Pulmonary artery endothelial cell (primary cell): Measurements from ENCODE around the gene CREB3L2. TPM values are rescaled to one million over a fixed set of nuclear protein-coding genes. Genes with fewer than 3 reads are reported as not detected.

Experiments
- DNase-seq: peaks from one replicate; pipeline ENCODE4 v3.0.0-alpha.2; 2011; ENCODE audit warnings: low read depth, low spot score
- total RNA-seq: library from RNA; depleted of rRNA; stranded (reverse); fragments of >200 nt; gene quantifications from 2 replicates; pipeline ENCODE4 v1.2.3, GENCODE V29; 2014

The CREB3L2 gene
- total RNA-seq, 1 donor from 2014 or later: 23.3 TPM

DNA sequence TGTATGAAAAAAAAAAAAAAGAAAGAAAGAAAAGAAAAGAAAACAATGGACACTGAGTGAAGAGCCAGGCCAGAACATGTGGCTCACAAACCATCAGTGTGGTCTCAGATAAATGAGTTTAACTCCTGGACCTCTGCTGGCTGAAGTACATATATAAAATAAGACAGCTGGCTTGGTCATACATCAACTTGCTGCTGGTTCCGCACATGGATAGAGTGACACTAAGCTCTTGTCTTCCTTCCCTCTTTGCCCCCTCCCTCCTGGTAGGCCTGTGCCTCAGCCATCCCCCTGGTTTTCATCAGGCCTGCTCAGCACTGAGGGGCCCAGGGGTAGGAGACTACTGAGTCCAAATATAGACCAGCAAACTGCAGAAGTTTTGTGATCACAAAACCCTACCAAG, 97.1 kb downstream of the CREB3L2 start:
- no peak for DNase-seq

DNA sequence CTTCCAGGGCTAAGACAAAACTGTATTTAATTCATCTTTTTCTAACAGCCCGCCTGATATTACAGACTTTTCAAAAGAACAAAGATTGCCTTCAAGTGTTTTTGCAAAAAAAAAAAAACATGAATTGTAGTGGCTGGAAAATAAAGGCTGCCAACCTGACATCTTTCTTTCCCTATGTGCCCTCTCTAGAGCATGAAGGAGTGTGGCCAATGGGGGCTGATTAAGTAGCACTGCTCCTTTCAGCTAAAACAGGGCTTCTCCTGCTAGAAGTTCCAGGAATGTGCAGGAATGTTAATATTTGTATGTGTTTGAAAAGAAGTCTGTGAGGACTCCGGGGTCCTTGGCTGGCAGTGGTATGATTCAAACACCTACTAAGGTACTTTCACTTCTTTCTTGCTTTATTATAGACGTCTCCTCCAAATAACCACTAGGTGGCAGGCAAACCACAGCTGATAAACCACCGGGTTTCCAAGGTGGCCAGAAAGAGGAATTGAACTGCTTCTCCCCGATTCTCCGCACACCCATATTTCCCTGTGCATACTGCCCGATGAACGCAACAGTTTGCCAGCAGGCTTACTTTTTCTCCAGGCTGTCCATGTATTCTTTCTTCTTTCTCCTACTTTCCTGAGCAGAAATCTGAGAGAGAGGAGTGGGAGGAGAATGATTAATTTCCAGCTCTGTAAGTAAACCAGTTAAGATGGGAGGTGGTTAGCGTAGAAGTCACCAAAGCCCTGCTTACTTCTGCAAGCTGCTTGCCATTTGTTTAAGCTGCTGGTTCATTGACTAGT, 98.3 kb downstream of the CREB3L2 start:
- peak; percentile 41 for DNase-seq

DNA sequence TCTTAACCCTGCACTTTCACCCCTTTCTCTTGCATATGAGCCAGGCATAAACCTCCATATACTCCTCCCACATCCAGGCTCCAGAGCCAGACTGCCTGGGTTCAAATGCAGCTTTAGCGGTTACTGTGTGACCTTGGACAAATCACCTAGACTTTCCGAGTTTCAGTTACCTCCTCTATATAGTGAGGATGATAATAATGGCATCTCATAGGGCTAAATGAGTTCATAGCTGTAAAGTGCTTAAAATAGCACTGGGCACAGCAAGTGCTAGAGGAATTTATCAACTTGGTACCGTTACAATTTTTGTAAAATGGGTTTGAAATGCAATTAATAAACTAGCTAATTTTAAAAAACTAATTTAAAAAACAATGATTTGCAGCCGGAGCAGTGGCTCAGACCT, 101.7 kb downstream of the CREB3L2 start:
- no peak for DNase-seq

- DNase-seq: peak; percentile 45
Measured at GRCh38 chr7:137898839-137899721, 102.8 kb downstream of the CREB3L2 start.

GRCh38 chr7:137895301-137896221, 106.3 kb downstream of the CREB3L2 start:
- no peak for DNase-seq

- DNase-seq: no peak
Measured at GRCh38 chr7:137893143-137893742, 108.6 kb downstream of the CREB3L2 start.

DNA sequence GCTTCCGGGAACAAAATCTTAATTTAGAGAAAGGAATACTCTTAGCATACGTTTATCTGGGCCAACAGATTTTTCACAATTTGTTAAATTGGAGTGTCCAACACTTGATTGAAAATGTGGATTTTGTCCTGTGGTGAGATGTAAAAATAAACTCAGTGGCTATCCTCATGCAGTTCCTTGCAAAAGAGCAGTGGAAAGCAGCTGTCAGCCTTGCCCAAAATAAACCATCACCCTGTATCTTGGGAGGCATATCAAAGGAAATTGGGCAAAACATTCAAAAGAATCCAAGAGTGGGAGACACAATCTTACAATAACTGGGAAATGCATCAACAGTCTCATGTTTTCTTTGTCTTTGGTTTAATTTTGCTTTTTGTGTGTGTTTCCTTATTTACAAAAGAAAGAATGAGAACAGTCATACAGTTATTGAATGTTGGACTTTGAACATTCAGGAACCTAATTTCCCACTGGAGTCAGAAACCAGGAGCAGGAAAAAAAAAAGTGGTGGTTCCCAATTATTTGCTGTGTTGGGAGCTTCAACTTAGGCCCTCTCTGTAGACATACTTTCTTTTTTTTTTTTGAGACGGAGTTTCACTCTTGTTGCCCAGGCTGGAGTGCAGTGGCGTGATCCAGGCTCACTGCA, 110.8 kb downstream of the CREB3L2 start:
- no peak for DNase-seq

GRCh38 chr7:137890449-137890921, 111.4 kb downstream of the CREB3L2 start:
- no peak for DNase-seq

GRCh38 chr7:137888241-137888640, 113.6 kb downstream of the CREB3L2 start:
- no peak for DNase-seq

GRCh38 chr7:137886746-137887145, 115.1 kb downstream of the CREB3L2 start:
- DNase-seq: no peak

- DNase-seq: no peak
Measured at GRCh38 chr7:137886281-137886680, 115.6 kb downstream of the CREB3L2 start.

DNA sequence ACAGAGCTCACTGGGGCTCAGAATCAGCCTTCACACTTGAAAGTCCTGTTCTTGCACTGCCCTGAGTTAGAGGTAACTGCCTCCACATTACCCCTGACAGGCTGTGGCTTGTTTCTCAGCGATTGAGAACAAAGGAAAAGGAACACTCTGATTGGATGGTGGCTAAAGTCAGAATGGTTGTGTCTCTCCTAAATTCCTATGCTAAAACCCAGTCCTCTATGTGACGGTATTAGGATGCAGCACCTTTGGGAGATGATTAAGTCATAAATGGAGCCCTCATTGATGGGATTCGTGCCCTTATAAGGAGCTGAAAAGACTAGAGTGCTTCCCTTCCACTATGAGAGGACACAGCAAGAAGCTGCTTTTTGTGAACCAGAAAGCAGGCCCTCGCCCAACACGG, 116.2 kb downstream of the CREB3L2 start:
- no peak for DNase-seq

- no peak for DNase-seq
Measured at GRCh38 chr7:137882806-137883205, 119.1 kb downstream of the CREB3L2 start.

- DNase-seq: peak; percentile 30
Measured at GRCh38 chr7:137882261-137882668, 119.6 kb downstream of the CREB3L2 start.

DNA sequence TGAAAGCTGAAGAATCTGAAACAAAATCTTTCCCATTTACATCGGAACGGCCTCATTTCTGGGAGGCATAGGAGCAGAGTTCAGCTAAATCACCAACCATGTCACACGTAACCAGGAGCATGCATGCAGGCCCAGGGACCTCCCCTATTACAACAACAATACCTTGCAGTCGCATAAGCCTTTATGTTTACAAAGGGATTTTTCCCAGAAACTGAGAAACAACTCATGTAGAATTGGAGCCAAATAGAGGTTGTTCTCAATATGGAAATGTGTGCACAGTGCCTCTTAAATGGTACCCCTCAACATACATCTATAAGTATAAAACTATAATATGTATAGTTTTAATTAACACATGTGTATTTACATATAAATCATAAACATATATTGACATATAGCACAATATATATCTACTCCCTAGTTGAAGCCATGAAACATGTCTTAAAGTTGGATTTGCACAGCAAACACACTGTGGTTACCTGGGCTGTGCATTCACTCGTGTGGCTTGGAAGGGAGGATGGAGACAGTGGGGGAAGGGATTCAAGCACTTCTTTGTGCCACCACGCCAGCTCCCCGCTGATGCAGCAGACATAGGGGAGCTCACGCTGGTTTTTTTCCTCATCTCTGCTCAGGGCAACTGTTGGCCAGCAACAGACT, 120.2 kb downstream of the CREB3L2 start:
- no peak for DNase-seq

GRCh38 chr7:137880432-137880831, 121.5 kb downstream of the CREB3L2 start:
- DNase-seq: no peak

GRCh38 chr7:137879357-137880158, 122.3 kb downstream of the CREB3L2 start:
- DNase-seq: no peak

DNA sequence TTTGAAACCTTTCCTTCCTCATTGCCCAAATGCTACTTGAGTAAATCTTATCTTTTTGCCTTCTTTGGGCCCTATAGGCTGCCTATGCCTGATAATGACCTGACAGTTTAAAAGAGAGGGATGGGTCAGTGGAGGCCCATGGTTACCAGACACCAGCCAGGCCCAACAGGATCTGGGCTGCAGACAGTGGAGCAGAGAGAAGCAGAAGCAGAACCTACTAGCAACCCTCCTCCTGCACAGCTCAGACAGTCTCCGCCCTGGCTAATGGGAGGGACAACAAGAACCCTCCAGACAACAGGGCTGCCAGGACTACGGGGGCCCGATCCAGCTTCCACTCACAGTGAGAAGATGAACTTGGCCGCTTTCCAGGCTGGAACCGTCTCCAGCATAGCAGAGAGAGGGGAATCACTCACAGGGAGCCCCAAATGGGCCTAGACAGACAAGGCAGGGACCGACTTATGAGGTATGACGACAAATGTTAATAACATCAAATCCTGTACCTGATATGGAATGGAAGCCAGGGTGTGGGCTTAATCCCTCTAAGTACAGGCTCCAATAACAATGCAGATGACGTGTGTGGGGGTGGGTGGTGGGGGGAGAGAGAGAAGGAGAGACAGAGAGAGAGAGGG, 123.4 kb downstream of the CREB3L2 start:
- no peak for DNase-seq
